A549 (cell line): ENCODE measurements around the gene SHC3. TPM values are rescaled to one million over a fixed set of nuclear protein-coding genes. Genes with fewer than 3 reads are reported as not detected.

Experiments
- ATAC-seq, 2 experiments: fragments of 200-7000 bp in 1 of 2; fragments of >200 bp in 1 of 2; cut with Nextera tagmentation in 1 of 2; cut with Tn5 transposase in 1 of 2; 3 replicates each; pipeline versions ENCODE4 v1.8.0 to v1.9.1; 2018 to 2020; ENCODE audit warnings: mild to moderate bottlenecking in 1 of 2, moderate library complexity in 1 of 2
- CTCF ChIA-PET: fragments of 300-600 bp; sonication (Branson Sonifier 250); formaldehyde crosslinking; extraction: SDS; loops from one replicate; lab custom pipeline; 2021; ENCODE audit warnings: antibody characterized with exemption, inconsistent platforms; lab: Yijun Ruan, JAX
- POLR2A ChIA-PET: fragments of 350-600 bp; formaldehyde crosslinking; extraction: SDS; loops from one replicate; lab custom pipeline; 2021; ENCODE audit warnings: antibody characterized with exemption, inconsistent platforms; lab: Yijun Ruan, JAX
- DNase-seq, 2 experiments: peaks; one replicate each; pipeline versions ENCODE4 v3.0.0 to v3.0.0-alpha.2; 2011 to 2016; ENCODE audit warnings: low read depth in 1 of 2, low spot score in 1 of 2
- FAIRE-seq: peaks from 2 replicates; lab custom pipeline; 2011; peaks lifted over from hg19 to GRCh38; lab: Jason Lieb, UNC
- H3K27ac ChIP-seq, 2 experiments: fragments of >200 bp; sonication (Bioruptor Twin); formaldehyde crosslinking; 3 replicates each; pipeline ENCODE4 v1.5.1; 2016 to 2017
- H3K4me1 ChIP-seq: fragments of >200 bp; sonication (Bioruptor Twin); formaldehyde crosslinking; 3 replicates; pipeline ENCODE4 v1.6.1; 2016
- H3K4me2 ChIP-seq: fragments of >200 bp; sonication (Bioruptor Twin); formaldehyde crosslinking; 3 replicates; pipeline ENCODE4 v1.6.1; 2016
- H3K4me3 ChIP-seq: fragments of >200 bp; sonication (Bioruptor Twin); formaldehyde crosslinking; 3 replicates; pipeline ENCODE4 v1.5.1; 2016
- H3K9me3 ChIP-seq: fragments of >200 bp; sonication (Bioruptor Twin); formaldehyde crosslinking; 3 replicates; pipeline ENCODE4 v1.6.1; 2016
- CBX8 ChIP-seq: fragments of 200-600 bp; sonication (generic); IDR thresholded peaks from 2 replicates; pipeline ENCODE4 v1.6.1; 2016
- CEBPB ChIP-seq, 2 experiments: fragments of >200 bp in 1 of 2; sonication (Bioruptor Twin) in 1 of 2; formaldehyde crosslinking in 1 of 2; IDR thresholded peaks; 2 replicates each; pipeline ENCODE4 v1.6.1; 2012 to 2016
- CHD4 ChIP-seq: fragments of 200-600 bp; sonication (generic); IDR thresholded peaks from 2 replicates; pipeline ENCODE4 v1.6.1; 2016; ENCODE audit warnings: antibody characterized with exemption, mild to moderate bottlenecking, borderline replicate concordance
- EHF ChIP-seq: fragments of 250-450 bp; sonication (Bioruptor Pico); IDR thresholded peaks from 2 replicates; pipeline ENCODE4 v1.5.0; 2020; ENCODE audit warnings: mild to moderate bottlenecking
- ESRRA ChIP-seq: fragments of 150-350 bp; IDR thresholded peaks from 2 replicates; pipeline ENCODE4 v1.6.1; 2014; ENCODE audit warnings: mild to moderate bottlenecking, low read length, borderline replicate concordance
- FOSB ChIP-seq: fragments of 250-450 bp; sonication (Bioruptor Pico); IDR thresholded peaks from 2 replicates; pipeline ENCODE4 v1.5.0; 2020; ENCODE audit warnings: mild to moderate bottlenecking, moderate library complexity
- FOSL2 ChIP-seq, 2 experiments: fragments of 450-650 bp in 1 of 2; fragments of >200 bp in 1 of 2; sonication (Bioruptor Twin) in 1 of 2; formaldehyde crosslinking; IDR thresholded peaks; 2 replicates each; pipeline versions ENCODE4 v1.5.0 to v1.6.1; 2016 to 2020; ENCODE audit warnings: mild to moderate bottlenecking in 1 of 2, moderate library complexity in 1 of 2
- FOXS1 ChIP-seq: fragments of 250-450 bp; sonication (Bioruptor Pico); IDR thresholded peaks from 2 replicates; pipeline ENCODE4 v1.5.0; 2020; ENCODE audit warnings: mild to moderate bottlenecking, moderate library complexity
- HDAC2 ChIP-seq: fragments of 200-600 bp; sonication (generic); IDR thresholded peaks from 2 replicates; pipeline ENCODE4 v1.6.1; 2016
- HEYL ChIP-seq: fragments of 250-450 bp; sonication (Bioruptor Pico); IDR thresholded peaks from 2 replicates; pipeline ENCODE4 v1.8.0; 2021; ENCODE audit warnings: mild to moderate bottlenecking, moderate library complexity
- HOXA7 ChIP-seq: fragments of 250-450 bp; sonication (Bioruptor Pico); IDR thresholded peaks from 2 replicates; pipeline ENCODE4 v1.5.0; 2020; ENCODE audit warnings: mild to moderate bottlenecking, moderate library complexity
- JUN ChIP-seq, 2 experiments: fragments of >200 bp; sonication (Bioruptor Twin); formaldehyde crosslinking; IDR thresholded peaks; 2 replicates in 1 of 2; 3 replicates in 1 of 2; pipeline ENCODE4 v1.6.1; 2016 to 2017
- JUNB ChIP-seq: fragments of >200 bp; sonication (Bioruptor Twin); formaldehyde crosslinking; IDR thresholded peaks from 2 replicates; pipeline ENCODE4 v1.6.1; 2016
- KDM1A ChIP-seq: fragments of 200-600 bp; sonication (generic); IDR thresholded peaks from 2 replicates; pipeline ENCODE4 v1.6.1; 2016; ENCODE audit warnings: low read depth, mild to moderate bottlenecking
- MAZ ChIP-seq: fragments of 150-350 bp; IDR thresholded peaks from 2 replicates; pipeline ENCODE4 v1.6.1; 2014; ENCODE audit warnings: antibody characterized with exemption, low read depth, low read length, borderline replicate concordance
- PHF8 ChIP-seq: fragments of 200-600 bp; sonication (generic); IDR thresholded peaks from 2 replicates; pipeline ENCODE4 v1.6.1; 2016; ENCODE audit warnings: low read depth, mild to moderate bottlenecking, antibody characterized with exemption, moderate library complexity, borderline replicate concordance
- POLR2A ChIP-seq: IDR thresholded peaks from 2 replicates; pipeline ENCODE4 v1.6.1; 2012; ENCODE audit warnings: mild to moderate bottlenecking, low read length
- POLR2AphosphoS2 ChIP-seq: conservative IDR thresholded peaks from 2 replicates; pipeline ENCODE4 v1.6.1; 2012; ENCODE audit warnings: low read length, improper control_type of control experiment, inconsistent platforms
- RAD21 ChIP-seq, 2 experiments: fragments of >200 bp in 1 of 2; sonication (Bioruptor Twin) in 1 of 2; formaldehyde crosslinking in 1 of 2; IDR thresholded peaks in 1 of 2; conservative IDR thresholded peaks in 1 of 2; 2 replicates in 1 of 2; 3 replicates in 1 of 2; pipeline ENCODE4 v1.6.1; 2012 to 2018; ENCODE audit warnings: inconsistent platforms in 1 of 2
- RARB ChIP-seq: fragments of 250-450 bp; sonication (Bioruptor Pico); IDR thresholded peaks from 2 replicates; pipeline ENCODE4 v1.8.0; 2021; ENCODE audit warnings: mild to moderate bottlenecking, moderate library complexity
- RNF2 ChIP-seq: fragments of 200-600 bp; sonication (generic); IDR thresholded peaks from 2 replicates; pipeline ENCODE4 v1.6.1; 2016; ENCODE audit warnings: low read depth, mild to moderate bottlenecking, antibody characterized with exemption, moderate library complexity, borderline replicate concordance
- ZNF302 ChIP-seq: fragments of 250-450 bp; sonication (Bioruptor Pico); IDR thresholded peaks from 2 replicates; pipeline ENCODE4 v1.9.0; 2021; ENCODE audit warnings: inconsistent platforms, mild to moderate bottlenecking, moderate library complexity
- ZSCAN20 ChIP-seq: fragments of 250-450 bp; sonication (Bioruptor Pico); IDR thresholded peaks from 2 replicates; pipeline ENCODE4 v1.8.0; 2022; ENCODE audit warnings: mild to moderate bottlenecking, moderate library complexity
- WGBS: methylation state at CpG from one replicate; pipeline ENCODE4 v1.1.6; 2017; ENCODE audit errors: missing lambda C conversion rate; 5-methylcytosine and 5-hydroxymethylcytosine counted together
- polyA plus RNA-seq, 4 experiments: library from polyadenylated mRNA; depleted of rRNA in 3 of 4; stranded (reverse); fragments of >200 nt; fragmentation: RNase III in 1 of 4; extraction: RNeasy Plus Mini Kit Qiagen cat#74134 plus additional on column Dnase treatment in 1 of 4; gene quantifications; 2 replicates in 3 of 4; 3 replicates in 1 of 4; pipeline ENCODE4 v1.2.3, GENCODE V29; 2011 to 2017
- TF ChIP-seq, protein P1 (sequence below): IDR thresholded peaks from 2 replicates; pipeline ENCODE4 v1.6.1; 2012
- TF ChIP-seq, protein P2 (sequence below): fragments of 450-650 bp; IDR thresholded peaks from 2 replicates; pipeline ENCODE4 v1.6.1; 2014; ENCODE audit warnings: antibody characterized with exemption
- TF ChIP-seq, protein P3 (sequence below): fragments of 150-350 bp; IDR thresholded peaks from 2 replicates; pipeline ENCODE4 v1.6.1; 2014; ENCODE audit warnings: low read depth, mild to moderate bottlenecking, low read length
- TF ChIP-seq, protein P4 (sequence below): fragments of 200-600 bp; sonication (generic); IDR thresholded peaks from 2 replicates; pipeline ENCODE4 v1.6.1; 2016; ENCODE audit warnings: antibody characterized with exemption, mild to moderate bottlenecking, moderate library complexity
- TF ChIP-seq, protein P5 (sequence below): fragments of >200 bp; sonication (Bioruptor Twin); formaldehyde crosslinking; IDR thresholded peaks from 2 replicates; pipeline ENCODE4 v1.6.1; 2016
- TF ChIP-seq, protein P6 (sequence below): fragments of >200 bp; sonication (Bioruptor Twin); formaldehyde crosslinking; IDR thresholded peaks from 3 replicates; pipeline ENCODE4 v1.6.1; 2016
- TF ChIP-seq, protein P7 (sequence below): fragments of >200 bp; sonication (Bioruptor Twin); formaldehyde crosslinking; IDR thresholded peaks from 3 replicates; pipeline ENCODE4 v1.5.1; 2016

The SHC3 gene
- polyA plus RNA-seq, 2 of the 4 experiments (the other 2 are of a cell fraction) = 0.09 to 0.88 TPM

DNA sequence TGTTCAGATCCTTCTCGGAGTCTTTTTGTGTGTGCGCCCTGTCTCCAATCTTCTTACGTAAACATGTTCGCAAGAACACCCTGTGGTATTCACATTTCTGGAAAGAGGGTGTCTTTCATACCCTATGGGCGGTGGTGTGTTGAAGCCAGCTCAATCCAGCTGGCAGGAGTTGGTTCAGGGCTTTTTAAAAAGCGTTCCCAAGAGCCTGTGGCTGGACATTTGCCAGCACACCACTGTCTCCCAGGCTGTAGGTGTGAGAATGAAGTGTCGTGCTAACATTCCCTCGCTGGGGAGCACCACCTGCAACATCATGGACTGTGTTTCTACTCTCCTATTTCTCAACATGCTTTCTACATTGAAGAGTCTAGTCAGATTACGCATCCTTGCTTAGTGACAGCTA, 135.6 kb downstream of the SHC3 start:
- WGBS = 77% methylated on average over 9 of the region's 9 CpGs

DNA sequence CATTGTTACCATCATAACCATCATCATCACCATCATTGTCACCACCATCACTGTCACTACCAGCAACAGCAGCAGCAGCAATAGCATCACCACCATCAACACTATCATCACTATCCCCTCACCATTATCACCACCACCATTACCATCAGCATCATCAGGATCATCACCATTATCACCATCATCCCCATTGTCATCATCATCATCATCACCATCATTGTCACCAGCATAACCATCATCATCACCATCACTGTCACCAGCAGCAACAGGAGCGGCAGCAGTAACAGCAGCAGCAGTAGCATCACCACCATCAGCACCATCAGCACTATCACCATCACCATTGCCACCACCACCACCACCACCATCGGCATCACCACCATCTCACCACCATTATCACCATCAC, 139.0 kb downstream of the SHC3 start:
- 48% methylated on average over 2 of the region's 2 CpGs for WGBS
- H3K9me3 ChIP-seq = no peaks in the 10 kb centered on the region
- no peak overlapping the region for H3K4me3 ChIP-seq
- CTCF ChIA-PET = no interaction called here
- POLR2A ChIA-PET = no interaction called here
- H3K27ac ChIP-seq = no peak overlapping the region
- no peaks in the 10 kb centered on the region for H3K4me1 ChIP-seq
- no peak for ATAC-seq
- DNase-seq = no peak
- no peak for FAIRE-seq
- H3K4me2 ChIP-seq = no peak overlapping the region
- TF ChIP-seq PHF8 (no peak), POLR2AphosphoS2 (no peak), MAZ (no peak), FOSL2 (IDR thresholded peaks at IDR 0.05) (no peak), FOSL2 (CRISPR knock-in tag; IDR thresholded peaks at IDR 0.05) (no peak), RNF2 (no peak), RARB (CRISPR knock-in tag) (no peak), ESRRA (no peak), HDAC2 (no peak), HOXA7 (no peak), RAD21 (conservative IDR thresholded peaks at IDR 0.05 in 1 of 2, IDR thresholded peaks at IDR 0.05 in 1 of 2) (no peak), ZNF302 (no peak)
- TF ChIP-seq, protein P1, sequence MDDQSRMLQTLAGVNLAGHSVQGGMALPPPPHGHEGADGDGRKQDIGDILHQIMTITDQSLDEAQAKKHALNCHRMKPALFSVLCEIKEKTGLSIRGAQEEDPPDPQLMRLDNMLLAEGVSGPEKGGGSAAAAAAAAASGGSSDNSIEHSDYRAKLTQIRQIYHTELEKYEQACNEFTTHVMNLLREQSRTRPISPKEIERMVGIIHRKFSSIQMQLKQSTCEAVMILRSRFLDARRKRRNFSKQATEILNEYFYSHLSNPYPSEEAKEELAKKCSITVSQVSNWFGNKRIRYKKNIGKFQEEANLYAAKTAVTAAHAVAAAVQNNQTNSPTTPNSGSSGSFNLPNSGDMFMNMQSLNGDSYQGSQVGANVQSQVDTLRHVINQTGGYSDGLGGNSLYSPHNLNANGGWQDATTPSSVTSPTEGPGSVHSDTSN = no peak
- TF ChIP-seq, protein P2, sequence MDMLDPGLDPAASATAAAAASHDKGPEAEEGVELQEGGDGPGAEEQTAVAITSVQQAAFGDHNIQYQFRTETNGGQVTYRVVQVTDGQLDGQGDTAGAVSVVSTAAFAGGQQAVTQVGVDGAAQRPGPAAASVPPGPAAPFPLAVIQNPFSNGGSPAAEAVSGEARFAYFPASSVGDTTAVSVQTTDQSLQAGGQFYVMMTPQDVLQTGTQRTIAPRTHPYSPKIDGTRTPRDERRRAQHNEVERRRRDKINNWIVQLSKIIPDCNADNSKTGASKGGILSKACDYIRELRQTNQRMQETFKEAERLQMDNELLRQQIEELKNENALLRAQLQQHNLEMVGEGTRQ = no peak
- TF ChIP-seq, protein P3, sequence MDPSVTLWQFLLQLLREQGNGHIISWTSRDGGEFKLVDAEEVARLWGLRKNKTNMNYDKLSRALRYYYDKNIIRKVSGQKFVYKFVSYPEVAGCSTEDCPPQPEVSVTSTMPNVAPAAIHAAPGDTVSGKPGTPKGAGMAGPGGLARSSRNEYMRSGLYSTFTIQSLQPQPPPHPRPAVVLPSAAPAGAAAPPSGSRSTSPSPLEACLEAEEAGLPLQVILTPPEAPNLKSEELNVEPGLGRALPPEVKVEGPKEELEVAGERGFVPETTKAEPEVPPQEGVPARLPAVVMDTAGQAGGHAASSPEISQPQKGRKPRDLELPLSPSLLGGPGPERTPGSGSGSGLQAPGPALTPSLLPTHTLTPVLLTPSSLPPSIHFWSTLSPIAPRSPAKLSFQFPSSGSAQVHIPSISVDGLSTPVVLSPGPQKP = no peak
- TF ChIP-seq, protein P4, sequence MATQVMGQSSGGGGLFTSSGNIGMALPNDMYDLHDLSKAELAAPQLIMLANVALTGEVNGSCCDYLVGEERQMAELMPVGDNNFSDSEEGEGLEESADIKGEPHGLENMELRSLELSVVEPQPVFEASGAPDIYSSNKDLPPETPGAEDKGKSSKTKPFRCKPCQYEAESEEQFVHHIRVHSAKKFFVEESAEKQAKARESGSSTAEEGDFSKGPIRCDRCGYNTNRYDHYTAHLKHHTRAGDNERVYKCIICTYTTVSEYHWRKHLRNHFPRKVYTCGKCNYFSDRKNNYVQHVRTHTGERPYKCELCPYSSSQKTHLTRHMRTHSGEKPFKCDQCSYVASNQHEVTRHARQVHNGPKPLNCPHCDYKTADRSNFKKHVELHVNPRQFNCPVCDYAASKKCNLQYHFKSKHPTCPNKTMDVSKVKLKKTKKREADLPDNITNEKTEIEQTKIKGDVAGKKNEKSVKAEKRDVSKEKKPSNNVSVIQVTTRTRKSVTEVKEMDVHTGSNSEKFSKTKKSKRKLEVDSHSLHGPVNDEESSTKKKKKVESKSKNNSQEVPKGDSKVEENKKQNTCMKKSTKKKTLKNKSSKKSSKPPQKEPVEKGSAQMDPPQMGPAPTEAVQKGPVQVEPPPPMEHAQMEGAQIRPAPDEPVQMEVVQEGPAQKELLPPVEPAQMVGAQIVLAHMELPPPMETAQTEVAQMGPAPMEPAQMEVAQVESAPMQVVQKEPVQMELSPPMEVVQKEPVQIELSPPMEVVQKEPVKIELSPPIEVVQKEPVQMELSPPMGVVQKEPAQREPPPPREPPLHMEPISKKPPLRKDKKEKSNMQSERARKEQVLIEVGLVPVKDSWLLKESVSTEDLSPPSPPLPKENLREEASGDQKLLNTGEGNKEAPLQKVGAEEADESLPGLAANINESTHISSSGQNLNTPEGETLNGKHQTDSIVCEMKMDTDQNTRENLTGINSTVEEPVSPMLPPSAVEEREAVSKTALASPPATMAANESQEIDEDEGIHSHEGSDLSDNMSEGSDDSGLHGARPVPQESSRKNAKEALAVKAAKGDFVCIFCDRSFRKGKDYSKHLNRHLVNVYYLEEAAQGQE = no peak
- TF ChIP-seq, protein P5, sequence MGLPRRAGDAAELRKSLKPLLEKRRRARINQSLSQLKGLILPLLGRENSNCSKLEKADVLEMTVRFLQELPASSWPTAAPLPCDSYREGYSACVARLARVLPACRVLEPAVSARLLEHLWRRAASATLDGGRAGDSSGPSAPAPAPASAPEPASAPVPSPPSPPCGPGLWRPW = no peak
- TF ChIP-seq, protein P6, sequence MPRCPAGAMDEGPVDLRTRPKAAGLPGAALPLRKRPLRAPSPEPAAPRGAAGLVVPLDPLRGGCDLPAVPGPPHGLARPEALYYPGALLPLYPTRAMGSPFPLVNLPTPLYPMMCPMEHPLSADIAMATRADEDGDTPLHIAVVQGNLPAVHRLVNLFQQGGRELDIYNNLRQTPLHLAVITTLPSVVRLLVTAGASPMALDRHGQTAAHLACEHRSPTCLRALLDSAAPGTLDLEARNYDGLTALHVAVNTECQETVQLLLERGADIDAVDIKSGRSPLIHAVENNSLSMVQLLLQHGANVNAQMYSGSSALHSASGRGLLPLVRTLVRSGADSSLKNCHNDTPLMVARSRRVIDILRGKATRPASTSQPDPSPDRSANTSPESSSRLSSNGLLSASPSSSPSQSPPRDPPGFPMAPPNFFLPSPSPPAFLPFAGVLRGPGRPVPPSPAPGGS = no peak

More for the DNA sequence above, 135.6 kb downstream of the SHC3 start:
- Histone ChIP-seq H3K4me3 (no peak overlapping the region), H3K27ac (no peak overlapping the region), H3K4me2 (no peak overlapping the region), H3K9me3 (no peaks in the 10 kb centered on the region), H3K4me1 (no peaks in the 10 kb centered on the region)
- ATAC-seq = no peak
- FAIRE-seq = no peak
- no peak for TF ChIP-seq CHD4
- no peak for TF ChIP-seq FOSB (CRISPR knock-in tag)
- TF ChIP-seq ZSCAN20 = no peak
- TF ChIP-seq CEBPB (IDR thresholded peaks at IDR 0.05) = no peak
- TF ChIP-seq FOXS1 (CRISPR knock-in tag) = no peak
- no peak for TF ChIP-seq HEYL
- TF ChIP-seq EHF (CRISPR knock-in tag) = no peak
- no peak for TF ChIP-seq CBX8
- TF ChIP-seq POLR2A = no peak
- TF ChIP-seq MAZ = no peak
- TF ChIP-seq KDM1A = no peak
- TF ChIP-seq JUNB = no peak
- no peak for TF ChIP-seq JUN (IDR thresholded peaks at IDR 0.05)
- no peak for TF ChIP-seq ZNF302
- TF ChIP-seq, protein P7, sequence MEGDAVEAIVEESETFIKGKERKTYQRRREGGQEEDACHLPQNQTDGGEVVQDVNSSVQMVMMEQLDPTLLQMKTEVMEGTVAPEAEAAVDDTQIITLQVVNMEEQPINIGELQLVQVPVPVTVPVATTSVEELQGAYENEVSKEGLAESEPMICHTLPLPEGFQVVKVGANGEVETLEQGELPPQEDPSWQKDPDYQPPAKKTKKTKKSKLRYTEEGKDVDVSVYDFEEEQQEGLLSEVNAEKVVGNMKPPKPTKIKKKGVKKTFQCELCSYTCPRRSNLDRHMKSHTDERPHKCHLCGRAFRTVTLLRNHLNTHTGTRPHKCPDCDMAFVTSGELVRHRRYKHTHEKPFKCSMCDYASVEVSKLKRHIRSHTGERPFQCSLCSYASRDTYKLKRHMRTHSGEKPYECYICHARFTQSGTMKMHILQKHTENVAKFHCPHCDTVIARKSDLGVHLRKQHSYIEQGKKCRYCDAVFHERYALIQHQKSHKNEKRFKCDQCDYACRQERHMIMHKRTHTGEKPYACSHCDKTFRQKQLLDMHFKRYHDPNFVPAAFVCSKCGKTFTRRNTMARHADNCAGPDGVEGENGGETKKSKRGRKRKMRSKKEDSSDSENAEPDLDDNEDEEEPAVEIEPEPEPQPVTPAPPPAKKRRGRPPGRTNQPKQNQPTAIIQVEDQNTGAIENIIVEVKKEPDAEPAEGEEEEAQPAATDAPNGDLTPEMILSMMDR = no peak
- TF ChIP-seq, protein P2 = no peak
- POLR2A ChIA-PET = no interaction called here
- CTCF ChIA-PET = interaction anchor here (0.7 kb wide), 1 partner anchor 10 kb away, joined by 3 read pairs; no protein-coding TSS in a partner anchor
- DNase-seq = no peak
